ENCODE results near the gene AJM1.
A peak's percentile ranks its signal among the peaks of the same experiment; 100 is the strongest.

The AJM1 gene

GRCh38 chr9:136844761-136845464 is 2.6 kb downstream of the AJM1 start:
- DNase-seq (ENCODE audit: low read depth, low spot score), result no peak

DNA sequence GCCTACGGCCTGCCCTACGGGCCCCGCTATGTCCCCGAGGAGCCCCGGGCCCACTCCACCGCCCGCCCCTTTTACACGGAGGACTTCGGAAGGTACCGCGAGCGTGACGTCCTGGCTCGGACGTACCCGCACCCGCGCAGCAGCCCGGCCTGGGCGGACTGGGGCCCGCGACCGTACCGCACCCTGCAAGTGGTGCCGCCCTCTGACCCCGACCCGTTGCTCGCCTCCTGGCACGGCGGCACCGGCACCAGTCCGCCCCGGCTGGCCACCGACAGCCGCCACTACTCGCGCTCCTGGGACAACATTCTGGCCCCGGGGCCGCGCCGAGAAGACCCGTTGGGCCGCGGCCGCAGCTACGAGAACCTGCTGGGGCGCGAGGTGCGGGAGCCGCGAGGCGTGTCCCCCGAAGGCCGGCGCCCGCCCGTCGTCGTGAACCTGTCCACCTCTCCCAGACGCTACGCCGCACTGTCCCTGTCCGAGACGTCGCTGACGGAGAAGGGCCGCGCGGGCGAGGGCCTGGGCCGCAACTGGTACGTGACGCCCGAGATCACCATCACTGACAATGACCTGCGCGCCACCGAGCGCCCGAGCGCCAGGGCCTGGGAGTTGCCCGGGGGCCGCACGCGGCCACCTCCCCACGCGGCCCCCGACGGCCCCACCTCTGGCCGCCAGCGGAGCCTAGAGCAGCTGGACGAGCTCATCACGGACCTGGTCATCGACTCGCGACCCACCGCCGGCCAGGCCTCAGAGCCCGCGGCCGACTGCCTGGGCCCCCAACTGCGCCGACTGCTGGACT is 3.4 kb downstream of the AJM1 start:
- DNase-seq (ENCODE audit: low read depth, low spot score), result no peak

GRCh38 chr9:136846376-136847087 is 4.3 kb downstream of the AJM1 start:
- peak; percentile 52 for DNase-seq (ENCODE audit: low read depth, low spot score)

GRCh38 chr9:136847088-136847825 is 5.0 kb downstream of the AJM1 start:
- peak; percentile 59 for DNase-seq (ENCODE audit: low read depth, low spot score)

DNA sequence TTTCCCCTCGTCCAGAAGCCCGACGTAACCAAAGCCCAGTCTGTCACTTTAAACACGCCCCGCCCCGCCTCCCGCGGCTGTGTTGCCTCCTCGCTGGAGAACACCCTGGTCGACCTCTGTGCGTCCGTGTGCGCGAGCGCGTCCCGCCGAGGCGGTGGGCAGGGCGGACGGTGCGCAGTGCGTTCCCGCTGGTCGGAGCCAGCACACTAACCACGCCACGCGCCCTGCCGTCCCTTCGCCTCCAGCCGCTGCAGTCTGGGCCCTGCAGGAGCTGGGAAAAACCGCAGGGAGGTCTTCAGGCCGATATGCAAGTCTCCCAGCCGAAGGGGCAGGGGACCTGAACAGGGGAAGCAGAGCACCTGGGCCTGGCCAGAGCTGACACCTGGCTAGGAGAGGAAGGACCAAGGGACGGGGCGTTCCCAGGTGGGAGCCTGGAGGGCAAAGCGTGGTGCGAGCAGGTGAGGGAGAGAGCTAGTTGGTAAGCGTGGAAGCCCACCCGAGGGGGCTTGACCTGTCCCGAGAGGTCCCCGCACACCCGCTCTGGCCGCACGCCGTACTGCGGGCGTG is 5.6 kb downstream of the AJM1 start:
- DNase-seq (ENCODE audit: low read depth, low spot score), result peak; percentile 86

DNA sequence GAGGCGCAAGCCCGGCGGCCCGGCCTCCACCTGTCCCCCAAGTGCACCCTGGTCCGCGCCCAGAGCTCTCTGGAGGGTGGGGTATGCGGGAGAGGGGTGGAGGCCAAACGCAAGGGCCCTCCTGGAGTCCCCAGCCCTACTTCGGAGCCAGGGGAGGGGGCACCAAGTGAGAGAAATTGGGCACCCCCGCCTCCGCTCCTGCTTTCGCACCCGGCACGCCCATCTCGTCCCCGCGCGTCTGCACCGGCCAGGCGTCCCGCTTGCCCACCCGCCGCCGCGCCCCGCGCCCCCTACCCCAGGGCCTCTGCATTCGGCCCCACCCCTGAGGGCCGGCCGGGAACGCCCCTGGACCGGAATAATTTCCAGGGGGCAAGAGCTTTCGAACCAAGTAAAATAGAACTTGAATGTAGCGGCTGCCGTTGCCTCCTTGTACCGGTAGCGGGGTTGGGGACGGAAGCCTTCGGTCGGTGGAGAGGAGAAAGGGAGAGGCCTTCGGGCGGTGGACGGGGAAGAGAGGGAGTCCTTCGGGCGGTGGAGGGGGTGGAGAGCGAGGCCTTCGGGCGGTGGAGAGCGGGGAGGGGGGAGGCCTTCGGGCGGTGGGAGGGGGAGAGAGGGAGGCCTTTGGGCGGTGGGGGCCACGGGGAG is 6.2 kb downstream of the AJM1 start:
- no peak for DNase-seq (ENCODE audit: low read depth, low spot score)

DNA sequence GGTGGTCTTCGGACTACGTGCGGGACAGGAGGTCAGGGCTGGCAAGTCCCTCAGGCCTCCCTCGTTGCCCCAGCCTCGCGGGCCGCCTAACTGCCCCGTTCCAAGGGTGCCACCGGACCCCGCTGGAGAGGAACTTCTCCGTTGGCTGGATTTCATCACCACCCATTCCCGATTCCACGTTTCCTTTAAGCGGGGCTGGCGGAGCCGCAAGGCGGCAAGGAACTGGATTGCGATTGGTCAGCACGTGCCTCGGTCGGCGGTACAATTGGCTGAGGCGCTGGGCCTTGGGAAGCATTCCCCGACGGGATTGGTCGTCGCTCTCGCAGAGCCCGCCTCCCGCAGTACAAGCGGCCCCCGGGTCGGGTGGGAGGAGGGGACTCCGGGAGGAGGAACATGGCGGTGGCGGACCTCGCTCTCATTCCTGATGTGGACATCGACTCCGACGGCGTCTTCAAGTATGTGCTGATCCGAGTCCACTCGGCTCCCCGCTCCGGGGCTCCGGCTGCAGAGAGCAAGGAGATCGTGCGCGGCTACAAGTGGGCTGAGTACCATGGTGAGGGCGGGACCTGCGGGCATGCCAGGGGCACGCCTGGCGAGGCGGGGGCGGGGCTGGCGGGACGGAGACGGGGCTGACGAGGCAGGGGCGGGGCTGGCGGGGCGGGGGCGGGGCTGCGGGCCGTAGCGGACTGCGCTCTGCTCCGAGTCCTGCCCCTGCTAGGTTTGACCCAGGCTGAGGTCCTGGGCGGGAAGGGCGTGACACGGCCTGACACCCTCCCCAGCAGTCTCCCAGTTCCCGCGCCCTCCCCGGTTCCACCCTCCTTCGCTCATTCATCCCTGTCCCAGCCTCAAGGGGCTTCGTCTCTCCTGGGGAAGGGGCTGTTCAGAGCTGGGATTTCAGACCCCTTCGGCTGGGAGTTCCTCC is 7.0 kb downstream of the AJM1 start, which contains the start of gene PHPT1:
PHPT1 (plus strand) TSS at position 372 of the 922 bp plus-strand sequence; CDS start at position 394, 22 bp downstream.
- peak; percentile 99 for DNase-seq (ENCODE audit: low read depth, low spot score)

GRCh38 chr9:136849960-136850865 is 7.9 kb downstream of the AJM1 start:
- DNase-seq (ENCODE audit: low read depth, low spot score), result no peak

DNA sequence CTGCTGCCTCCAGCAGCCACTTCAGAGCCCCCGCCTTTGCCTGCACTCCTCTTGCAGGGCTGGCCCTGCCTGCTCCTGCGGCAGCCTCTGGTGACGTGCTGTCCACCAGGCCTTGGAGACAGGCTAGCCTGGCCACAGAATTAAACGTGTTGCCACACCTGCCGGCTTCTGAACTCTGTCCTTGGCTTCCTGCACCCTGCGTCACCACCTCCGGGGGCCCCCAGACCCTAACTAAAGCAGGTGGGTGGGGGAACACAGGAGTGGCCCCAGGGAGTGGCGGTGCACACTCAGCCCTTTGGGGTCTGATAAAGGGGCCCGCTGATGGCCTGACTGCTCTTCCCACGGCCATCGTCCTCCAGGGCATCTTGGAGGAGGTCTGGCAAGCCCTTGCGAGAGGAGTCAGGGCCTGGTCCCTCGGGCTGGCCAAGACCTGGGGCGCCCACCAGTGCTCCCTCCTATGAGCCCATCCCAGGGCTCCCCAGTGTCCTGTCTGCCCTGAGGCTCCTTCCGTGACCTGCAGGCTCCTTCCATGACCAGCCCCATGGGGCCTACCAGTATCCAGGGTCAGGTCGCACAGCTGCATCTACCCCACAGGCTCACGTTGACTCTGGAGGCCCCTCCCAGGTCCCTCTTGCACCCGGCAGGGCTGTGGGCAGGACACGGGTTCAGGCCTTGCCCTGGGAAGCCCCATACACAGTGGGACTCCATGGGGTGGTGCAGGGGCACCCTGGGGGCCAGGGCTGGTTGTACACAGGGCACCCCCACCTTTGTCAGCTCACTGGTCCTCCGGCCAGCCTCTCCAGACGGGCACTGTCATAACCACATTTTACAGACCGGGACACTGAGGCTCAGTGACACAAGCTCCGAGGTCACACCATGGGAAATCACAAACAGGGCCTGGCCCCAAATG is 8.8 kb downstream of the AJM1 start:
- DNase-seq (ENCODE audit: low read depth, low spot score), result no peak

DNA sequence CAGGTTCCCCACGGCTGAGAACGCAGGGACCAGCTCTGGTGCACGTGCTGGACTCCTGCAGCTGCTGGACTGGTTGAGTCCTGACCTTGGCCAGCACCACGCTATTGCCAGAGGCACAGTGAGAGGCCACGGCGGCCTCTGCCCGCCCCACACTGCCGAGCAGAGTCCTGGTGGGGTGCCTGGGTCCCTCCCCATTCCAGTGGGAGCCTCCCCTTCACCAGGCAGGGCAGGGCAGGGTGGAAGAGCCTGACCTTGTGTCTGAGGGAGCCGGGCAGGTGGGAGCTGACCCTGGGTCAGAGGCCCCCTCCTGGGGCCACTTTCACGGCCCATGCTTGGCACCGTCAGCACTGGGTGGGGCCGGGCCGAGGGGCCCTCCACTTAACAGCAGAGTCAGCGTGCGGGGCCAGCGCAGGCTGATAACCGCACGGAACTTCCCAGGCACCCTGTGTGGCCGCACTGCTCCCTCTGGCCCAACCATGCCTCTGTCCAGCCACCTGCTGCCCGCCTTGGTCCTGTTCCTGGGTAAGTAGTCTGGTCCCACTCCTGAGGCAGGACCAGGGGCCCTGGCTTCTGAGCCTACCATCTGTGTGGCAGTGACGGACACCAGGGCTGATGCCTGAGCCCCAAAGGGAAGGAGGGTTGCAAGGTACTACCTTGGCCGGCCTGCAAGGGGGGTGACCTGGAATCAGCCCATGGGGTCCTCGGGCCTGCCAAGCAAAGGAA is 9.8 kb downstream of the AJM1 start, which contains the start of gene MAMDC4:
MAMDC4 (plus strand) TSS at position 406 of the 723 bp plus-strand sequence; CDS start at position 477, 71 bp downstream.
- DNase-seq (ENCODE audit: low read depth, low spot score), result no peak

GRCh38 chr9:136852664-136853595 is 10.7 kb downstream of the AJM1 start:
- no peak for DNase-seq (ENCODE audit: low read depth, low spot score)

- DNase-seq (ENCODE audit: low read depth, low spot score), result peak; percentile 3
Measured at GRCh38 chr9:136853596-136854112, 11.4 kb downstream of the AJM1 start.

GRCh38 chr9:136854113-136854841 is 12.0 kb downstream of the AJM1 start:
- no peak for DNase-seq (ENCODE audit: low read depth, low spot score)

GRCh38 chr9:136854842-136855460 is 12.7 kb downstream of the AJM1 start:
- no peak for DNase-seq (ENCODE audit: low read depth, low spot score)
